GM19238 (cell line): Measurements from ENCODE around the gene UBAP2L.
"Not testable (repeated sequence)": the region's sequence is repeated elsewhere in the genome, so short reads cannot be mapped to it uniquely, and the experiment has no call there.

Source experiments
- DNase-seq: peaks from one replicate; pipeline ENCODE4 v3.0.0; 2011; ENCODE audit warnings: low spot score; ENCODE audit not compliant: insufficient read length

Gene UBAP2L

DNA sequence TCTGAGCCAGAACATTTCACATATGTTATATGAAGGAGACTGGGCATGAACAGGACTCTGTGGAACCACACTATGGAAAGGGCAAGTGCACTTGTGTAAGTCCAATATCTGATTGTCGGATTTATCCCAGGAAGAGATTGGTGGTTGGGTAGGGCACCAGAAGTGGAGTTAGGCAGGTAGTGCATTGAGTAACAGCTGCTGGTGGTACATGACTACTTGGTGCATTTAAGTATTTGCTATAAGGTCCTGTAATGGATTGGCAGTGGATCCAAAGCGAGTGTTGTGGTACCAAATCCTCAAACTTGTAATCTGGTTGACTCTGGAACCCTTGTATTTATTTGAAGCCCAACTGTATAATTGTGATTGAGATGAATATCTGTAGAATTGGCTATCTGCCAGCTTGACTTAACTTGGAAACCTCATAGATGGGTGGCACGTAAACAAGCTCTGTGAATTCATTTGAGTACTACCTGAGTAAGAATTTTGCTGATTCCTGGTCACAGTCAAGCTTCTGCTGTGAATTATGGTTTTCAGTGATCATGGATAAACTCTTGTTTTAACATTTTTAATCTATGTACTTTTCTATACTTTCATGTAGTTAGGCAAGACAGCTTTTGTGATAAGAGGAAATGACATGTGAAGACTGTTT lies 21.1 kb downstream of the UBAP2L start:
- DNase-seq: no peak

DNA sequence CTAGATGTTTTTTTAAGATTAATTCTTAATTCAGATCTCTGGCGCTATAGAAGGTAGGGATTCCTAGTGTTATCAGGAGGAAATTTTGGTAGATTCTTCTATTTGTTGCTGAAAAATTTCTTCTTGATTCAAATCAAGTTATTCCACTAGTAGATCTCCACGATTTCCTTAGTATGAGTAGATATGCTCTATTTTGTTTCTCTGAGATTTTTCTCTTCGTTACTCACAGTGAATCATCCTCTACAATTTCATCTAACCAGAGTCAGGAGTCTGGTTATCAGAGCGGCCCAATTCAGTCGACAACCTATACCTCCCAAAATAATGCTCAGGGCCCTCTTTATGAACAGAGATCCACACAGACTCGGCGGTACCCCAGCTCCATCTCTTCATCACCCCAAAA lies 32.9 kb downstream of the UBAP2L start:
- no peak for DNase-seq

- no peak for DNase-seq
Measured at GRCh38 chr1:154256686-154257085, 35.9 kb downstream of the UBAP2L start.

- no peak for DNase-seq
Measured at GRCh38 chr1:154258784-154259183, 38.0 kb downstream of the UBAP2L start.

DNA sequence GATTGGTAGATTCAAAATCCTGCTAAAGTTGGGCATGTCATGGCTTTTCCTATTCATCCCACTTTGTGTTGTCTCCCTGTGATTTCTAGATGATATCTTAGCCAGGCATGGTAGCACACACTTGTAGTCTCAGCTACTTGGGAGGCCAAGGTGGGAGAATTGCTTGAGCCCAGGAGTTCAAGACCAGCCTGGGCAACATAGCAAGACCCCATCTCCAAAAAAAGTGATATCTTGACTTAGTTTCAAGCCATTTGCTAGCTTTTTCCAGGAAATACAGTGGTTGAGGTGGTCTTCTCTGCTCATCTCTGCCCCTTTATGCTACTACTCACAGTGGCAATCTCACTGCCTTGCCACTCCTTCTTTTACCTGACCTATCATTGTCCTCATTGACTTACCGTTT lies 39.4 kb downstream of the UBAP2L start:
- no peak for DNase-seq

DNA sequence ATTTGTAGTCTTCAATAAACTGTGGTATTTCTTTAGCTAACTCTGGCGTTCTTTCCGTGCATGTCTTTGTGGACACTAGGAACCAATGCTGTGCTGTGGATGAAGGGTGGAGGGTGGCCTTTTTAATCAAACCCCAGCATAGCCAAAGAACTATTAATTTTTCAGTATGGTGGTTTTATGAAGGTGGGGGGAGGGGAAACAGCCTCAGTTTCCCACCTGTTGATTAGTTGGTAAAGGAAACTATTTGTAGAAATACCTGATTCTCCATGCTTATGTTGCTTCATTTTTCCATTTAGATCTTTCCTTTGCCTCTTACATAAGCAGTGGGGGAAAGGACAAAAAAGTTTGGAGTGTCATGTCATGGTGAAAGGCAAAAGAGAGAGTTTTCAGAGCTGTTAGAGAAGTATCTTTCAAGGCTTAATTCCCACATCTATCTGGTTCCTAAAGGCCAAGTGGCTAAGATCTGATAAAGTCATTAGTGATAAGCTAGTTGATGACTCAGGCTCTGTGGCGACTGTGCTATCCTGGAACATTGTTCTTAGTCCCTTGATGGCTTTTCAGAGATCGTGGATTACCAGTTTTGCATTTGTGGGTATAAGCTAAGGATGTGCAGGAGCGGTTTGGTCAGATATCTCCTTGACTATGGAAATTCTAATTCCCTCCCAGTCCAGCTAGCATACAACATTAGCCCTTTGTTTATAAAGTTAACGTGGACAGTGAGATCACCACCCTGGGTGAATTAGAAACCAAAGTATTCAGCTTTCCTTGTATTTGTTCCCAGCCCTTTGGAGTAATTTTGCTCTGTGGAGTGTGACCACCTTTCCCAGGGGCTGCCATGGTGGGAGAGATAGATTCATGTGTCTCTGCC lies 42.9 kb downstream of the UBAP2L start:
- no peak for DNase-seq

- no peak for DNase-seq
Measured at GRCh38 chr1:154264454-154264853, 43.7 kb downstream of the UBAP2L start.

DNA sequence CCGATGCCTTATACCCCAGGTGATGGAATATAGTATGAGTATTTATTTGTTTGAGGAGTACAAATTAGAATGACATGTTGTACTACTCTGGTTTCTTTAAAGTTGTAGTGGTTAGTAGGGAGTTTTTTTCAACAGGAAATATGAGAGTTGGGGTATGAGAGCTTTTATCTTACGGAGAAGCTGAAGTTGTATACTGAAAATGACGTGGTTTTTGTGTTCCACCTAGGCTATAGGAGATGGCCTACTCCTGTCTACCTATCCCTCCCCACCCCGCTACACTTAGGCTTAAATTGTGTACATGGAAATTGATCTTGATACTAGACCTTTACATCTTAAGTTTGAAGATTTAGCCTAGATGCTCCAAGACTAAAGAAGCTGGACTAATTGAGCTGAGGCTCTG lies 44.8 kb downstream of the UBAP2L start:
- no peak for DNase-seq

DNA sequence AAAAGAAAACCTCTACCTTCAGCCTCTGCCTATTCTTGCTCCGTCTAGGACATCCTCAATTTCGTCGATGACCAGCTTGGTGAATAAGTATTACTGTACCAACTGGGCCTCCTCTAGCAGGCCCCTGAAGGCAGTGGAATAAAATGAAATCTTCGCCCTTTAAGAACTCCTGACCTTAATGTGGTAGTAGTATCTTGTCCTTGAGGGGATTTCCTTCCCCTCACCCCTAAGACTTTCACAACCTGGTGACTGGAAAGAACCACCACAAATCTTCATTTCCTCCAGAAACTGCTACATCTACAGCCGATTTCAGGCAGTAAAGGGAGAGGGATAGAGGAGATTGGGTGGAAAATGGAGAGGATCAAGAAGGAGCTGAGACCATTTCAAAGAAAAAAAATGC lies 50.1 kb downstream of the UBAP2L start:
- DNase-seq: no peak

DNA sequence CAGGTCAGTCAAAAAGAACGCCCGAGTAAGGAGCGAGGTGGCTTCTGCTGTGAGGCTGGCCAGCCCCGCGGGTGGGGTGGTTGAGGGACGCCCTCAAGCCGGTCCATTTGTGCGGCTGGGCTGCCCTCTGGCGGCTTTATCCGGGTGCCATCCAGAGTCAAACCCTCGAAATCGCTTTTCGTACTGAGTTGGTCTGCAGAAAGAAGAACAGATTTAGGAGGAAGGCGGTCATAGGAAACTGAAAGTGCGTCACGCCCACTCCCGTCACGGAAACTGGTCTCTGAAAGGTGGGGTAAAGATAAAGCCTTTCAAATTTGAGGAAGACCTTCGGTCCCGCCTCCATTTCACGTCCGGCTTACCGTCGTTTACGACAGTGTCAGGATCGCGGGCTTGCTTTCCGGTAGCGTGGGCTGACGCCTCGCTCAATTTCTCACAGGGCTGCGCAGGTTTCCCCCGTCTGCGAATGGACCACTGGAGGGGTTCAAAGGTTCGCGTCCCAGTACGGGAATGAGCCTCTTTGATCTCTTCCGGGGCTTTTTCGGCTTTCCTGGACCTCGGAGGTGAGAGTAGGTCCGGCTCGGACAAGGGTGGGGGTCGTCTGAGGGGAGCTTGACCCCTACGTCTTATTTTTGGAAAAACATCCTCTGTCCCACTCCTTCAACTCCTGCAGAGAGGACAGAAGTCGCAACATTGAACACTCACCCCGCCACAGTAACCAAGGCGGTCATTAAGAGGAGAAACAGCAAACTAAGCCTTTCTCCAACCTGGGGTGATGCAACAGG lies 51.7 kb downstream of the UBAP2L start, which contains the start of gene HAX1:
Gene HAX1 (plus strand): TSS at position 413 of the 782 bp plus-strand sequence. CDS start 95 bp downstream, at position 508.
- DNase-seq: peak; percentile 81

GRCh38 chr1:154272999-154273563 lies 52.3 kb downstream of the UBAP2L start:
- DNase-seq: no peak

DNA sequence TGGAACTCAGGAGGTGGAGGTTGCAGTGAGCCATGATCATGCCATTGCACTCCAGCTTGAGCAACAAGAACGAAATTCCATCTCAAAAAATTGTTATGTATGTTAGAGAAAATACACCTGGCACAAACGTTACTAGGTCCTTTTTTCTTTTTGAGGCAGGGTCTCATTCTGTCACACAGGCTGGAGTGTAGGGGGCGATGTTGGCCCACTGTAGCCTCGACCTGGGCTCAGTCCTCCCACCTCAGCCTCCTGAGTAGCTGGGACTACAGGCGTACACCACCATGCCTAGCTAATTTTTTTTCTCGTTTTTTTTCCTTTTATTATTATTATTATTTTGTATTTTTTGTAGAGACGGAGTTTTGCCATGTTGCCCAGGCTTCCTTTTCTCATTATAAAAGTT lies 56.0 kb downstream of the UBAP2L start:
- DNase-seq: no peak

GRCh38 chr1:154287591-154287990 lies 66.8 kb downstream of the UBAP2L start:
- not testable (repeated sequence) for DNase-seq

- no peak for DNase-seq
Measured at GRCh38 chr1:154288661-154289060, 67.9 kb downstream of the UBAP2L start.

DNA sequence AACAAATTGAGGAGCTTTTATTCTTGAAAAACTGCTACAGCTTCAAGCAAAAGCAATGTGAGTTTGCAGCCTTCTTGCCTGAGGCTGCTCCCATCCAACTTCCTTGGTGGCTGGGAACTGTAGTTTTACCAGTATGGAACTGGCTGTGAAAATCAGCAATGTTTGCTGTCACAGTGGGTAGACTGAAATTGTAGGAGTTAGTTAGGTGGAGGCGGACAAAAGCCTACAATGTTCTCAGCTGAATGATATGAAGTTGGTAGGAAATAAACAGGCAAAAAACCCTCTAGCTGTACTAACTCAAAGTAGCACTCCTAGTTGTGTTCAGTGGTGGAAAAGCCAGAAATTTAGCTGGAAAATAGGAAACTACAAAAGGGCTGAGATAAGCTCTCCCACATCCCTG lies 70.2 kb downstream of the UBAP2L start:
- no peak for DNase-seq

DNA sequence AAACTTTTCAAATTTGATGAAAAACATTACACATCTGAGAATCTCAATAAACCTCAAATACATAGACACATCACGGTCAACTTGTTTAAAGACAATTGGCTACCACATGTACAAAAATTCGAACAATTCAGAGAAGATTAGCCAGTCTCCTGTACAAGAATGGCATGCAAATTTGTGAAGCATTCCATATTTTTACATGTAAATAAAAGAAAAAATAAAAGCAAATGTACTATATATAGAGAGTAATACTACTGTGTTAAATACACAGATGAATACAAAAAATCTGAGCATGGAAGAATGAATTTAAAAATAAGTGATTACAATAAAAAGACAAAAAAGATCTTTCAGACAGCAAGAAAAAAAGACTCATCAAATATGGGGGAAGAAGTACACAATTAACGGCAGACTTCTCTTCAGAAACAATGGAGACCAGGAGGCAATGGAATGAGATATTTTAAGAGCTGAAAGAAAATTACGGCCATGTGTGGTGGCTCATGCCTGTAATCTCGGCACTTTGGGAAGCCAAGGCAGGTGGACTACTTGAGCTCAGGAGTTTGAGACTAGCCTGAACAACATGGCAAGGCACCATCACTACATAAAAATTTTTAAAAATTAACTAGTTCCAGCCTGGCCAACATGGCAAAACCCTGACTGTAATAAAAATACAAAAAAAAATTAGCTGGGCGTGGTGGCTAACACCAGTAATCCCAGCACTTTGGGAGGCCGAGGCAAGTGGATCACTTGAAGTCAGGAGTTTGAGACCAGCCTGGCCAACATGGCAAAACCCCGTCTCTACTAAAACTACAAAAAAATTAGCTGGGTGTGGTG lies 74.9 kb downstream of the UBAP2L start:
- no peak for DNase-seq

DNA sequence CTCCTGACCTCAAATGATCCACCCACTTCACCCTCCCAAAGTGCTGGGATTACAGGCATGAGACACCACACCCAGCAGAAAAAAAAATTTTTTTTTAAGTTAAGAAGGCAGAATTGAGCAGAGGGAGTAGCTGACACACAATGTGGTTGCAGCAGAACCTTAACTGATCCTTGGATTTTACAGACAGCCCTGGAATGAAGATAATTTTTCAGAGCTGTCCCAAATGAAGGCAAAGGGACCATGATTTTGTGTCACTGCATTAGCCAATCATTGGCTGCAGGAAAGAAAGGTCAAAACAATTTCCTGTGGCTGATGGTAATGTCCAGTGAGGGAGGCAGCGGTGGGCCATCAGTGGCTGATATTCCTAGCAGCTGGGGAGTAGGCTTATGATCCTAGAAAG lies 80.8 kb downstream of the UBAP2L start:
- DNase-seq: no peak

DNA sequence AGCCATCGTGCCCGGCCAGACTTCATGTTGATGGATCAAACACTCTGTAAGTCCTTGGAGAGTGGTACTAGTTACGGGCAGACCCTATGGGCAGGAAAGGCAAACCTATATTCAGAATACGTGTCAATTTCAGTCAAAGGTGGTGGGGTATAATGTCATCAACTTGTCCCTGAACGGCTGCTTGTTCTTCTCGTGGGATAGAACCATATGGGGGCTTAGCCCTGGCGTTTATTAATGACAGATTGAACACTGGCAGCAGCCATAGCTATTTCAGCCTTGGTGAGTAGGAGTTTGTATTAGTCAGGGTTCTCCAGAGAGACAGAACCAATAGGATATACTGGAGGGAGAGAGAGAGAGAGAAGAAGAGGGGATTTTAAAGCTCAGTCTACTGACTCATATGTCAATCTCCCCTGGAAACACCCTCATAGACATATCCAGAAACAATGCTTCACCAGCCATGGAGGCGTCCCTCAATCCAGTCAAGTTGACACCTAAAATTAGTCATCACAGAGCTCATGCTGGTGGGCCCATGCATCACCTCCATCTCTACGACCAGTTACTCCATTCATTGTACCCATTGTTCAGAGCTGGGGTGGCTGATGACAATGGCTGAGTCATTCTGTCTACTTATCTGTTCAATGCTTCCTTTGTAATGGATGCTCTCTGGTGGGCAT lies 84.0 kb downstream of the UBAP2L start:
- no peak for DNase-seq

GRCh38 chr1:154306151-154306550 lies 85.4 kb downstream of the UBAP2L start:
- DNase-seq: no peak

- not testable (repeated sequence) for DNase-seq
Measured at GRCh38 chr1:154307670-154308270, 87.0 kb downstream of the UBAP2L start.
